K562 (cell line): ENCODE measurements around the gene ZSCAN22. TPM values are rescaled to one million over a fixed set of nuclear protein-coding genes. Genes with fewer than 3 reads are reported as not detected.

Experiments
- CUX1 ChIP-seq: fragments of 200-800 bp; sonication (Bioruptor generic); IDR thresholded peaks from 2 replicates; pipeline ENCODE4 v1.6.1; 2016; ENCODE audit warnings: missing genetic modification characterization, missing compliant biosample characterization
- HES1 ChIP-seq: fragments of 450-650 bp; IDR thresholded peaks from 2 replicates; pipeline ENCODE4 v1.6.1; 2016; ENCODE audit warnings: low read depth, mild to moderate bottlenecking, moderate library complexity
- NFE2 ChIP-seq: IDR thresholded peaks from 2 replicates; pipeline ENCODE4 v1.6.1; 2014; ENCODE audit warnings: antibody characterized with exemption, low read depth
- SIX5 ChIP-seq, 2 experiments: IDR thresholded peaks; 2 replicates each; pipeline ENCODE4 v1.6.1; 2011; ENCODE audit warnings: low read length in 2 of 2, borderline replicate concordance in 1 of 2, low read depth in 1 of 2, mild to moderate bottlenecking in 1 of 2, moderate library complexity in 1 of 2; ENCODE audit not compliant: insufficient read depth in 1 of 2
- THRB ChIP-seq: fragments of 450-650 bp; formaldehyde crosslinking; conservative IDR thresholded peaks from 2 replicates; pipeline ENCODE4 v1.4.0; 2022; ENCODE audit warnings: mild to moderate bottlenecking, missing genetic modification characterization
- TSHZ1 ChIP-seq: fragments of 250-450 bp; sonication (Bioruptor Pico); IDR thresholded peaks from 2 replicates; pipeline ENCODE4 v1.4.0; 2020; ENCODE audit warnings: mild to moderate bottlenecking, moderate library complexity
- polyA plus RNA-seq, 8 experiments: library from polyadenylated mRNA; depleted of rRNA in 4 of 8; stranded (reverse) in 5 of 8; unstranded in 3 of 8; fragments of >200 nt; fragmentation: Nextera tagmentation in 2 of 8; fragmentation: Illumina TruSeq in 1 of 8; extraction: Ambion mirVana in 2 of 8; extraction: Trizol in 1 of 8; gene quantifications; 2 replicates each; pipeline versions ENCODE4 v1.2.1 to v1.2.3, GENCODE V29; 2011 to 2014; ENCODE audit warnings: inconsistent platforms in 1 of 8, missing spikeins in 1 of 8
- total RNA-seq, 7 experiments: library from RNA; depleted of rRNA in 6 of 7; stranded (reverse); fragments of >200 nt in 6 of 7; fragmentation: Illumina TruSeq in 2 of 7; extraction: Trizol in 2 of 7; gene quantifications; 2 replicates each; pipeline versions ENCODE4 v1.2.1 to v1.2.3, GENCODE V29; 2011 to 2021; ENCODE audit warnings: low replicate concordance in 1 of 7

ZSCAN22 gene
- total and polyA plus RNA-seq, 9 of the 15 experiments (the other 6 are each of a cell fraction or from before 2014, with no cell fraction given), result 0.98 to 5.3 (median 3.0) TPM

GRCh38 chr19:58305065-58305931 lies 21.5 kb upstream of the ZSCAN22 start, which contains the start of gene ERVK3-1 (continued):
- TF ChIP-seq THRB (CRISPR knock-in tag) (peak; percentile 79; the same call in 1 of the 2 replicates), TSHZ1 (CRISPR knock-in tag) (no peak), HES1 (no peak), CUX1 (no peak), NFE2 (no peak), SIX5 (IDR thresholded peaks at IDR 0.05; ENCODE audit: borderline replicate concordance in 1 of 2, insufficient read depth in 1 of 2, low read depth in 1 of 2, low read length in 2 of 2) (peak; percentile 92 to 94)
